SJCRH30 (cell line): ENCODE results near the gene C16orf82. TPM values are rescaled to one million over a fixed set of nuclear protein-coding genes. Genes with fewer than 3 reads are reported as not detected.

Source experiments
- DNase-seq, 2 experiments: peaks; one replicate each; pipeline ENCODE4 v3.0.0-alpha.2; 2015 to 2020
- H3K27ac ChIP-seq: fragments of 250-450 bp; sonication (Bioruptor Pico); 2 replicates; pipeline ENCODE4 v1.5.1; 2020; ENCODE audit warnings: mild to moderate bottlenecking, moderate library complexity
- H3K27me3 ChIP-seq: fragments of 250-450 bp; sonication (Bioruptor Pico); 2 replicates; pipeline ENCODE4 v1.5.1; 2020; ENCODE audit warnings: mild to moderate bottlenecking, moderate library complexity
- H3K36me3 ChIP-seq: fragments of 250-450 bp; sonication (Bioruptor Pico); 2 replicates; pipeline ENCODE4 v1.5.1; 2020; ENCODE audit warnings: mild to moderate bottlenecking, moderate library complexity
- H3K4me1 ChIP-seq: fragments of 250-450 bp; sonication (Bioruptor Pico); 2 replicates; pipeline ENCODE4 v1.5.1; 2020; ENCODE audit warnings: mild to moderate bottlenecking, moderate library complexity
- H3K4me3 ChIP-seq: fragments of 250-450 bp; sonication (Bioruptor Pico); 2 replicates; pipeline ENCODE4 v1.5.1; 2020; ENCODE audit warnings: mild to moderate bottlenecking, moderate library complexity
- H3K9me3 ChIP-seq: fragments of 250-450 bp; sonication (Bioruptor Pico); replicated peaks from 2 replicates; pipeline ENCODE4 v1.5.1; 2020; ENCODE audit warnings: mild to moderate bottlenecking, moderate library complexity
- total RNA-seq: library from RNA; depleted of rRNA; stranded (reverse); fragments of >200 nt; shearing (Covaris generic); gene quantifications from 2 replicates; pipeline ENCODE4 v1.2.3, GENCODE V29; 2014; rRNA removed

The C16orf82 gene
- total RNA-seq, 1 experiment from 2014 or later: not detected

GRCh38 chr16:27107185-27107592, 40.5 kb downstream of the C16orf82 start:
- peak in 1 of 2 experiments; percentile 29 for DNase-seq
- Histone ChIP-seq H3K4me3 (no peak overlapping the region), H3K9me3 (no peaks in the 10 kb centered on the region), H3K4me1 (peaks cover 4% of the 10 kb centered on the region; the same call in 1 of the 2 replicates), H3K27me3 (no peaks in the 10 kb centered on the region), H3K36me3 (no peaks in the 10 kb centered on the region), H3K27ac (no peak overlapping the region)

- Histone ChIP-seq H3K9me3 (no peaks in the 10 kb centered on the region), H3K27me3 (no peaks in the 10 kb centered on the region), H3K27ac (no peak overlapping the region), H3K4me3 (no peak overlapping the region), H3K4me1 (peaks cover 4% of the 10 kb centered on the region; the same call in 1 of the 2 replicates), H3K36me3 (no peaks in the 10 kb centered on the region)
- no peak for DNase-seq
Observed at GRCh38 chr16:27108051-27108770, 41.5 kb downstream of the C16orf82 start.

GRCh38 chr16:27108826-27109665, 42.3 kb downstream of the C16orf82 start:
- H3K9me3 ChIP-seq: no peaks in the 10 kb centered on the region
- H3K36me3 ChIP-seq: no peaks in the 10 kb centered on the region
- H3K4me1 ChIP-seq: peaks cover 4% of the 10 kb centered on the region; the same call in 1 of the 2 replicates
- no peaks in the 10 kb centered on the region for H3K27me3 ChIP-seq
- H3K4me3 ChIP-seq: peak overlapping the region; percentile 45
- no peak overlapping the region for H3K27ac ChIP-seq
- no peak for DNase-seq

GRCh38 chr16:27109666-27110523, 43.2 kb downstream of the C16orf82 start:
- H3K4me3 ChIP-seq: peak overlapping the region; percentile 45
- no peaks in the 10 kb centered on the region for H3K27me3 ChIP-seq
- no peaks in the 10 kb centered on the region for H3K36me3 ChIP-seq
- peaks cover 4% of the 10 kb centered on the region; the same call in 1 of the 2 replicates for H3K4me1 ChIP-seq
- H3K9me3 ChIP-seq: no peaks in the 10 kb centered on the region
- DNase-seq: peak; percentile 75 to 82
- peak overlapping the region; percentile 25 for H3K27ac ChIP-seq

GRCh38 chr16:27110524-27110896, 43.8 kb downstream of the C16orf82 start:
- H3K27ac ChIP-seq: peak overlapping the region; percentile 25
- H3K4me3 ChIP-seq: peak overlapping the region; percentile 45
- peaks cover 4% of the 10 kb centered on the region; the same call in 1 of the 2 replicates for H3K4me1 ChIP-seq
- no peaks in the 10 kb centered on the region for H3K36me3 ChIP-seq
- DNase-seq: peak; percentile 73 to 74
- no peaks in the 10 kb centered on the region for H3K27me3 ChIP-seq
- H3K9me3 ChIP-seq: no peaks in the 10 kb centered on the region

GRCh38 chr16:27111486-27111885, 44.8 kb downstream of the C16orf82 start:
- Histone ChIP-seq H3K4me1 (peaks cover 4% of the 10 kb centered on the region; the same call in 1 of the 2 replicates), H3K36me3 (no peaks in the 10 kb centered on the region), H3K27me3 (no peaks in the 10 kb centered on the region), H3K27ac (no peak overlapping the region), H3K9me3 (no peaks in the 10 kb centered on the region), H3K4me3 (no peak overlapping the region)
- DNase-seq: no peak

GRCh38 chr16:27112093-27112811, 45.5 kb downstream of the C16orf82 start:
- Histone ChIP-seq H3K36me3 (no peaks in the 10 kb centered on the region), H3K4me3 (no peak overlapping the region), H3K27me3 (no peaks in the 10 kb centered on the region), H3K27ac (no peak overlapping the region), H3K4me1 (peaks cover 4% of the 10 kb centered on the region; the same call in 1 of the 2 replicates), H3K9me3 (no peaks in the 10 kb centered on the region)
- no peak for DNase-seq

- no peak for DNase-seq
- Histone ChIP-seq H3K27ac (no peak overlapping the region), H3K36me3 (no peaks in the 10 kb centered on the region), H3K4me3 (no peak overlapping the region), H3K4me1 (peaks cover 4% of the 10 kb centered on the region; the same call in 1 of the 2 replicates), H3K27me3 (no peaks in the 10 kb centered on the region), H3K9me3 (no peaks in the 10 kb centered on the region)
Observed at GRCh38 chr16:27113341-27113841, 46.7 kb downstream of the C16orf82 start.

GRCh38 chr16:27114006-27114405, 47.3 kb downstream of the C16orf82 start:
- no peaks in the 10 kb centered on the region for H3K36me3 ChIP-seq
- peaks cover 4% of the 10 kb centered on the region; the same call in 1 of the 2 replicates for H3K4me1 ChIP-seq
- H3K27ac ChIP-seq: no peak overlapping the region
- H3K4me3 ChIP-seq: no peak overlapping the region
- no peaks in the 10 kb centered on the region for H3K9me3 ChIP-seq
- H3K27me3 ChIP-seq: no peaks in the 10 kb centered on the region
- DNase-seq: no peak

GRCh38 chr16:27118526-27118925, 51.8 kb downstream of the C16orf82 start:
- H3K27ac ChIP-seq: no peak overlapping the region
- H3K9me3 ChIP-seq: no peaks in the 10 kb centered on the region; the same call in 1 of the 2 replicates
- H3K4me3 ChIP-seq: no peak overlapping the region
- H3K27me3 ChIP-seq: no peaks in the 10 kb centered on the region
- H3K4me1 ChIP-seq: no peaks in the 10 kb centered on the region
- H3K36me3 ChIP-seq: no peaks in the 10 kb centered on the region
- no peak for DNase-seq

Other genes starting within 250 kb of the C16orf82 start
- 4.3 and 4.9 TPM in 2 replicates for gene KDM8, start 136.6 kb downstream of the C16orf82 start, total RNA-seq
- 38.3 and 39.5 TPM in 2 replicates for gene NSMCE1, start 201.8 kb downstream of the C16orf82 start, total RNA-seq
- gene IL4R, start 247.0 kb downstream of the C16orf82 start, total RNA-seq: 71.0 and 75.1 TPM in 2 replicates